ENCODE results near the gene FCN2. TPM values are rescaled to one million over a fixed set of nuclear protein-coding genes. Genes with fewer than 3 reads are reported as not detected.

Gene FCN2
- total and polyA plus RNA-seq, 2 experiments from 2014 or later: not detected

DNA sequence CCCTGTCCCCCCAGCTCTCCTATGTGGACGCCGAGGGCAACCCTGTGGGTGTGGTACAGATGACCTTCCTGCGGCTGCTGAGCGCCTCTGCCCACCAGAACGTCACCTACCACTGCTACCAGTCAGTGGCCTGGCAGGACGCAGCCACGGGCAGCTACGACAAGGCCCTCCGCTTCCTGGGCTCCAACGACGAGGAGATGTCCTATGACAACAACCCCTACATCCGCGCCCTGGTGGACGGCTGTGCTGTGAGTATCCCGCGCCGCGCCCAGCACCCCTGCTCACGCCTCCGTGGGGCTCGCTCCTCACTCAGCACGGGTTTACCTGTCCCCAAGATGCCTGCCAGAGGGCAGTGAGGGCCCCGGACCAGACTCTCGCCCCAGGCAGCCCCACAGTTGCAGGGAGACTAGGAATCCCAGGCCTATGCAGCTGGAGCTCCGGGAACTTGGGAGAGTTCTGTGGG, 45.6 kb upstream of the FCN2 start:
- Histone ChIP-seq H3K4me3 (no peak overlapping the region), H3K27ac (no peak overlapping the region), H3K9me3 (ENCODE audit: low read depth) (no peaks in the 10 kb centered on the region), H3K4me1 (ENCODE audit: low read depth) (no peaks in the 10 kb centered on the region), H3K36me3 (no peaks in the 10 kb centered on the region), H3K27me3 (no peaks in the 10 kb centered on the region)
- DNase-seq (ENCODE audit: low read depth in 1 of 2, low spot score in 1 of 2): no peak
- TF ChIP-seq, protein P1, sequence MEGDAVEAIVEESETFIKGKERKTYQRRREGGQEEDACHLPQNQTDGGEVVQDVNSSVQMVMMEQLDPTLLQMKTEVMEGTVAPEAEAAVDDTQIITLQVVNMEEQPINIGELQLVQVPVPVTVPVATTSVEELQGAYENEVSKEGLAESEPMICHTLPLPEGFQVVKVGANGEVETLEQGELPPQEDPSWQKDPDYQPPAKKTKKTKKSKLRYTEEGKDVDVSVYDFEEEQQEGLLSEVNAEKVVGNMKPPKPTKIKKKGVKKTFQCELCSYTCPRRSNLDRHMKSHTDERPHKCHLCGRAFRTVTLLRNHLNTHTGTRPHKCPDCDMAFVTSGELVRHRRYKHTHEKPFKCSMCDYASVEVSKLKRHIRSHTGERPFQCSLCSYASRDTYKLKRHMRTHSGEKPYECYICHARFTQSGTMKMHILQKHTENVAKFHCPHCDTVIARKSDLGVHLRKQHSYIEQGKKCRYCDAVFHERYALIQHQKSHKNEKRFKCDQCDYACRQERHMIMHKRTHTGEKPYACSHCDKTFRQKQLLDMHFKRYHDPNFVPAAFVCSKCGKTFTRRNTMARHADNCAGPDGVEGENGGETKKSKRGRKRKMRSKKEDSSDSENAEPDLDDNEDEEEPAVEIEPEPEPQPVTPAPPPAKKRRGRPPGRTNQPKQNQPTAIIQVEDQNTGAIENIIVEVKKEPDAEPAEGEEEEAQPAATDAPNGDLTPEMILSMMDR (IDR thresholded peaks at IDR 0.05; ENCODE audit: low read depth, low read length): no peak

DNA sequence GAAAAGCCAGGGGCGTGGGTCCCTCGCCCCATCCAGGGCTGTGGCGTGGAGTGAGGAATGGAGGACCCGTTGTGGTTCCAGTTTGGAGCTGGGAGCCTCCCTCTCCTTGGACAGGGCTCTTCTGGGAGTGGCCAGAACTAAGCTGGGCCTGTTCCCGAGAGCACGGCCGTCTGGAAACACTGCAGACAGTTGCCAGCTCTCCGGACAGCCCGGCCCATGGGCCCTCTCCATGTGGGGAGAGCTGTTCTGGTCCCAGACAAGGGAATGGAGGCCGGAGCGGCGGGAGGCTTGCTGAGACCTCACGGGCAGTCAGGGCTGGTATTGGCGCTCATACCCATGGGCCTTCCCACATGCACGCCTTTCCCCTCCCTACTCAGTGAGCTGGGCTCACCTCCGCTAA, 45.2 kb upstream of the FCN2 start:
- H3K27ac ChIP-seq: no peak overlapping the region

DNA sequence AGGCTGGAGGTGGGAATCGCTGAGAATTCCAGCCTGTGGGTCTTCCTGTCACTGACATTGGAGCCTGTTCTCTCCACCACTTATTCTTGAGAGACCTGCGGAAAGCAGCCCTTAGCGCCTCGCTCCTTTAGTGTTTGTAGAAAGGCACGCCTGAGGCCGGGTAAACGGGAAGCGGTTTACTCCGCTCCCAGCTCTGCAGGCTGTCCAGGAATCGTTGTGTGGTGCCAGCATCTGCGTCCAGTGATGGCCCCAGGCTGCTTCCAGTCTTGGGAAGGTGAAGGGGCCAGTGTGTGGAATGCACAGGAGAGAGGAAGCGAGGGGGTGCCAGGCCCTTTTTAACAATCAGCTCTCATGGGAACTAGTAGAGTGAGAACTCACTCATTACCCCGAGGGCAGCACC, 44.6 kb upstream of the FCN2 start:
- no peak for DNase-seq (ENCODE audit: low read depth in 1 of 2, low spot score in 1 of 2)
- no peaks in the 10 kb centered on the region for H3K27me3 ChIP-seq
- H3K9me3 ChIP-seq (ENCODE audit: low read depth): no peaks in the 10 kb centered on the region
- no peaks in the 10 kb centered on the region for H3K36me3 ChIP-seq
- H3K4me1 ChIP-seq (ENCODE audit: low read depth): no peaks in the 10 kb centered on the region
- TF ChIP-seq, protein P1 (IDR thresholded peaks at IDR 0.05; ENCODE audit: low read depth, low read length): no peak
- H3K27ac ChIP-seq: no peak overlapping the region
- no peak overlapping the region for H3K4me3 ChIP-seq

More for the DNA sequence above, 45.2 kb upstream of the FCN2 start:
- Histone ChIP-seq H3K36me3 (no peaks in the 10 kb centered on the region), H3K4me3 (no peak overlapping the region), H3K27me3 (no peaks in the 10 kb centered on the region), H3K9me3 (ENCODE audit: low read depth) (no peaks in the 10 kb centered on the region), H3K4me1 (ENCODE audit: low read depth) (no peaks in the 10 kb centered on the region)
- TF ChIP-seq, protein P1 (IDR thresholded peaks at IDR 0.05; ENCODE audit: low read depth, low read length): no peak
- DNase-seq (ENCODE audit: low read depth in 1 of 2, low spot score in 1 of 2): no peak

DNA sequence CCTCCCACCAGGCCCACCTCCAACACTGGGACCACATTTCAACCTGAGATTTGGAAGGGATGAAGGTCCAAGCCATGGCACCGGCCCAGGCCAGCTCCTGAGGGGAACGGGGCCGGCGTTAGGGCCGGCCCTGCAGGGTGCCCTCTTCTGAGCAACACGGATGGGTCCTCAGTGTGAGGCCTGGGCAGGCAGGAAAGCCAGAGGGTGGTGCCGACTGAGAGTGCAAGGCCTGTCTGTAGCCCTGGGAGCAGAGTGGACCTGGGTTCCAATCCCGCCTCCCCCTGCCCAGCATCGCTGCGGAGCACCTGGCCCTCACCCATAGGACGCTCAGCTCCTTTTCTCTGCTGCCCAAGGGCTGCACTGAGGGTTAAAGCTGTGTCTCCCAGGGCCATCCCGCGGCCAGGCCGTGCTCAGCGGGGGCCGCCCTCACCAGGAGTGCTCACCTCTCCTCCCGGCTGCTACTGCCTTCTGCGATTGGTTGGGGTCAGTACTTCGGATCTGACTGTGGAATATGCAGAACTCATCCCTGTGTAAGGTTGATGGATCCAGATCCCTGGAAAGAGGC, 44.1 kb upstream of the FCN2 start:
- Histone ChIP-seq H3K27me3 (no peaks in the 10 kb centered on the region), H3K4me3 (no peak overlapping the region), H3K9me3 (ENCODE audit: low read depth) (no peaks in the 10 kb centered on the region), H3K36me3 (no peaks in the 10 kb centered on the region), H3K27ac (no peak overlapping the region), H3K4me1 (ENCODE audit: low read depth) (no peaks in the 10 kb centered on the region)
- no peak for DNase-seq (ENCODE audit: low read depth in 1 of 2, low spot score in 1 of 2)
- TF ChIP-seq, protein P1 (IDR thresholded peaks at IDR 0.05; ENCODE audit: low read depth, low read length): no peak

DNA sequence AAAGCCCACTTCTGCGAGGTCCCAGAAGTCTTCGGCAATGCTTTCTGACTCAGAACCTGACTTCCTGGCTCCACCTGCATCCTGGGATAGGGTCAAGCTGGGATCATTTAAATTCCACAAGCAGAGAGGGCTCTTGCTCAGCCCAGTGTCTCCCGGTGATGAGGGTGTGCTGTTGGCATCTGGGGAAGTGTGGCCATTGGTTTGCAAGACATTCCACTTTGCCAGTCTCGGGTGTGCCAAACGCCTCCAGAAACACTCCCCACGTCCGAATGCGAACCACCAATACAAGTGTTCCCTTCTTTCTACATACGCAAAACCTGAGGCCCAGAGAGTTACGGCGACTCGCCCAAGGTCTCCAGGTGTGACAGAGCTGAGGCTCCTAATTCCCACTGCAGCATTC, 43.1 kb upstream of the FCN2 start:
- no peaks in the 10 kb centered on the region for H3K27me3 ChIP-seq
- H3K36me3 ChIP-seq: no peaks in the 10 kb centered on the region
- no peak overlapping the region for H3K27ac ChIP-seq
- H3K4me3 ChIP-seq: no peak overlapping the region
- H3K9me3 ChIP-seq (ENCODE audit: low read depth): no peaks in the 10 kb centered on the region
- TF ChIP-seq, protein P1 (IDR thresholded peaks at IDR 0.05; ENCODE audit: low read depth, low read length): no peak
- no peak for DNase-seq (ENCODE audit: low read depth in 1 of 2, low spot score in 1 of 2)
- no peaks in the 10 kb centered on the region for H3K4me1 ChIP-seq (ENCODE audit: low read depth)
